Adrenal gland (tissue), 5 donors: ENCODE data around the gene RPS6KC1.

Experiments used
- POLR2A ChIP-seq, 2 donors: fragments of 450-650 bp; IDR thresholded peaks; one replicate each; pipeline ENCODE4 v1.6.1; 2017; ENCODE audit warnings: antibody characterized with exemption in 2 of 2, mild to moderate bottlenecking in 2 of 2, moderate library complexity in 1 of 2
- TF ChIP-seq, protein P1 (sequence below), 6 experiments: fragments of 450-650 bp in 4 of 6; fragments of 200-600 bp in 2 of 6; sonication (generic) in 1 of 6; IDR thresholded peaks; 1 replicate in 5 of 6; 2 replicates in 1 of 6; pipeline versions ENCODE4 v1.5.1 to v1.8.0; 2016 to 2021; ENCODE audit warnings: antibody characterized with exemption in 6 of 6, mild to moderate bottlenecking in 2 of 6, moderate library complexity in 1 of 6
- donor health status: DM: no; HTN: no; CAD: no.

DNA sequence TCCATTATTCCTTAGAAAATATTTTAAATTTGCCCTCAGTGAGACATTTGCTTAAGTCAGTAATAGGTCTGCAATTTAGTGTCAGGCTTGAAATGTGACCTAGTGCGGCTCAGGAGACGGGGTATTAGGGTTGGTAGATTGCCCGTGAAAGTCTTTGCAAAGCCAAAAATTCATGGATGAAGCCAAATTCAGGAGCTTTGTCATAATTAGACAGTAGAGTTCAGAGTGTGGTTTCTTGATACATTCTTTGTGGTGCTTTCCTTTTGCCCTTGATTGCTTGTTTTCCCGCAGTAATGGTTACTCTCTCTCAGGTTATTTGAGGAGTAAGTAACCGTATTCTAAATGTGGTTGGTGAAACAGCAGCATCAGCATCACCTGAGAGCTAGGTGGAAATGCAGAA lies 120.7 kb downstream of the RPS6KC1 start:
- TF ChIP-seq, protein P1, sequence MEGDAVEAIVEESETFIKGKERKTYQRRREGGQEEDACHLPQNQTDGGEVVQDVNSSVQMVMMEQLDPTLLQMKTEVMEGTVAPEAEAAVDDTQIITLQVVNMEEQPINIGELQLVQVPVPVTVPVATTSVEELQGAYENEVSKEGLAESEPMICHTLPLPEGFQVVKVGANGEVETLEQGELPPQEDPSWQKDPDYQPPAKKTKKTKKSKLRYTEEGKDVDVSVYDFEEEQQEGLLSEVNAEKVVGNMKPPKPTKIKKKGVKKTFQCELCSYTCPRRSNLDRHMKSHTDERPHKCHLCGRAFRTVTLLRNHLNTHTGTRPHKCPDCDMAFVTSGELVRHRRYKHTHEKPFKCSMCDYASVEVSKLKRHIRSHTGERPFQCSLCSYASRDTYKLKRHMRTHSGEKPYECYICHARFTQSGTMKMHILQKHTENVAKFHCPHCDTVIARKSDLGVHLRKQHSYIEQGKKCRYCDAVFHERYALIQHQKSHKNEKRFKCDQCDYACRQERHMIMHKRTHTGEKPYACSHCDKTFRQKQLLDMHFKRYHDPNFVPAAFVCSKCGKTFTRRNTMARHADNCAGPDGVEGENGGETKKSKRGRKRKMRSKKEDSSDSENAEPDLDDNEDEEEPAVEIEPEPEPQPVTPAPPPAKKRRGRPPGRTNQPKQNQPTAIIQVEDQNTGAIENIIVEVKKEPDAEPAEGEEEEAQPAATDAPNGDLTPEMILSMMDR (IDR thresholded peaks at IDR 0.05) = no peak
- TF ChIP-seq POLR2A (IDR thresholded peaks at IDR 0.05) = no peak
